GM12891 (cell line): Measurements from ENCODE around the gene CCDC97.

Experiments
- PAX5 ChIP-seq: IDR thresholded peaks from 2 replicates; pipeline ENCODE4 v1.6.1; 2011; ENCODE audit warnings: low read length, moderate library complexity, mild to moderate bottlenecking; ENCODE audit not compliant: insufficient read depth, severe bottlenecking
- POLR2A ChIP-seq: IDR thresholded peaks from 2 replicates; pipeline ENCODE4 v1.6.1; 2011; ENCODE audit warnings: low read depth, low read length, control low read depth
- POLR2AphosphoS5 ChIP-seq: IDR thresholded peaks from 2 replicates; pipeline ENCODE4 v1.6.1; 2011; ENCODE audit warnings: low read depth, low read length, control low read depth
- SPI1 ChIP-seq: IDR thresholded peaks from 2 replicates; pipeline ENCODE4 v1.6.1; 2011; ENCODE audit warnings: low read depth, low read length, control low read depth
- TAF1 ChIP-seq: IDR thresholded peaks from 2 replicates; pipeline ENCODE4 v1.6.1; 2011; ENCODE audit warnings: low read depth, low read length, control low read depth

DNA sequence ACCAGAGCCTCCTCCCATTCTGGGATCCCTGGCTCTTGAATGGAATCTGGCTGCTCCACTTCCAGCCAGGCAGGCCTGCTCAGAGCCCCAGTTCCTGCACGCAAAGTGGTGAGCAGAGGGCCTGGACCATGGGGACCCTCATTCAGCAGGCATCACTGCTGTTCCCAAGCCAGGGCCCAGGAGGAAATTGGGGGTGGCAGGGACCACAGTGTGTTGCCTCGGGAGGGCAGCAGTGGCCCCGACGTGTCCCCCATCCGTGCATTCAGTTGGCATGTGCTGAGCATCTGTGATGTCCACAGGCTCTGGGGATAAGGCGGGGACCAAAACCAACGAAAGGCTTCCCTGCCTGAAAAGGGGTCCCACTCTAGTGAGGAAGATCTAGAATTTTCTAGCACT lies 11.2 kb downstream of the CCDC97 start:
- TF ChIP-seq POLR2A (no peak; the same call in 1 of the 2 replicates), PAX5 (no peak), TAF1 (no peak), POLR2AphosphoS5 (no peak), SPI1 (no peak)
